ENCODE results near the gene TEDDM1. TPM values are rescaled to one million over a fixed set of nuclear protein-coding genes. Genes with fewer than 3 reads are reported as not detected.

TEDDM1 gene
- total and polyA plus RNA-seq, 2 donors (not counting 3 experiments of a cell fraction or from before 2014, with no cell fraction given) = not detected

GRCh38 chr1:182391028-182391361, 9.5 kb downstream of the TEDDM1 start:
- peak overlapping the region; percentile 9 for H3K4me2 ChIP-seq (ENCODE audit: insufficient read depth, low read length)
- BruUV-seq (replicated peaks) = no TSS peak
- TF ChIP-seq GATA2 (IDR thresholded peaks at IDR 0.05; ENCODE audit: insufficient read depth, insufficient read length, low read depth, low read length) (no peak), MAX (IDR thresholded peaks at IDR 0.05; ENCODE audit: insufficient read depth, insufficient read length) (no peak), FOS (IDR thresholded peaks at IDR 0.05; ENCODE audit: borderline replicate concordance, insufficient read depth, low read length) (no peak), EZH2 (IDR thresholded peaks at IDR 0.05; ENCODE audit: borderline replicate concordance, low read depth, low read length, severe bottlenecking) (no peak), POLR2A (IDR thresholded peaks at IDR 0.05; ENCODE audit: low read depth, low read length) (no peak), MYC (IDR thresholded peaks at IDR 0.05; ENCODE audit: low read depth, low read length) (no peak), POLR2AphosphoS5 (IDR thresholded peaks at IDR 0.05; ENCODE audit: insufficient read depth, low read depth, low read length) (no peak), JUN (IDR thresholded peaks at IDR 0.05; ENCODE audit: borderline replicate concordance, insufficient read depth, insufficient read length, low read depth) (no peak), CTCF (IDR thresholded peaks at IDR 0.05; ENCODE audit: extremely low read depth in 1 of 2, insufficient read depth in 1 of 2, low read depth in 1 of 2, low read length in 2 of 2) (no peak)
- peak overlapping the region; percentile 34 for H2AFZ ChIP-seq (ENCODE audit: low read depth, low read length)
- no peaks in the 10 kb centered on the region for H3K27me3 ChIP-seq (ENCODE audit: control insufficient read depth in 2 of 2, insufficient read depth in 2 of 2, low read length in 2 of 2)
- peaks cover 18 to 21% of the 10 kb centered on the region in 2 experiments for H3K36me3 ChIP-seq (ENCODE audit: control insufficient read depth in 2 of 2, extremely low read depth in 1 of 2, insufficient read depth in 2 of 2, low read length in 2 of 2)
- H3K4me1 ChIP-seq (ENCODE audit: control insufficient read depth, extremely low read depth, insufficient read depth, low read length) = peaks cover 4% of the 10 kb centered on the region
- peaks cover 42% of the 10 kb centered on the region for H3K79me2 ChIP-seq (ENCODE audit: control insufficient read depth, insufficient read depth, low read length)
- H3K27ac ChIP-seq (ENCODE audit: insufficient read depth, low read depth, low read length) = peak overlapping the region; percentile 50
- ChIA-PET POLR2A (no interaction called here), CTCF (interaction anchor here (3.5 kb wide), 1 partner anchor 247 kb away, joined by 40 read pairs; no protein-coding TSS in a partner anchor)
- DNase-seq (ENCODE audit: low read depth, low spot score) (no peak), FAIRE-seq (no peak)
- intact Hi-C loops (cut with micrococcal nuclease) (loop anchor here (1.0 to 5.0 kb wide), 5 partner anchors 211 to 1300 kb away; partner anchors contain the start of genes NPL and RGS16), dilution Hi-C loops (cut with MboI; ENCODE audit: extremely low pct_ligation_motif_present, low sequenced_read_pairs) (no loop called here)
- H3K9me1 ChIP-seq (replicated peaks; ENCODE audit: control insufficient read depth, extremely low read depth, insufficient read depth, low read length) = no peaks in the 10 kb centered on the region
- peak overlapping the region; percentile 70 to 90 (median 76) for H3K4me3 ChIP-seq (replicated peaks in 1 of 3; ENCODE audit: insufficient read depth in 1 of 3, low read depth in 1 of 3, low read length in 3 of 3)
- peaks cover 5% of the 10 kb centered on the region for H4K20me1 ChIP-seq (replicated peaks; ENCODE audit: control insufficient read depth, extremely low read depth, insufficient read depth, low read length)
- no peaks in the 10 kb centered on the region for H3K9me3 ChIP-seq (replicated peaks; ENCODE audit: control insufficient read depth, insufficient read depth, low read length)
- H3K9ac ChIP-seq (replicated peaks; ENCODE audit: extremely low read depth, insufficient read depth, low read length) = peak overlapping the region; percentile 64

All from endothelial cell of umbilical vein (primary cell).